GM12873 (cell line): ENCODE results near the gene PPP2R2D.

ENCODE experiments used
- CTCF ChIP-seq: IDR thresholded peaks from 2 replicates; pipeline ENCODE4 v1.5.1; 2012; ENCODE audit warnings: low read depth, mild to moderate bottlenecking, moderate library complexity, low read length, control low read depth; ENCODE audit not compliant: insufficient read depth; ENCODE audit errors: missing control alignments

PPP2R2D gene

GRCh38 chr10:131900350-131901152, at the start of gene PPP2R2D:
PPP2R2D (plus strand) TSS chr10:131901008; CDS start chr10:131901149, 141 bp downstream.
- no peak for TF ChIP-seq CTCF

GRCh38 chr10:131851346-131851745, 49.5 kb upstream of the PPP2R2D start:
- TF ChIP-seq CTCF: no peak

GRCh38 chr10:131852176-131852822, 48.5 kb upstream of the PPP2R2D start:
- no peak for TF ChIP-seq CTCF

GRCh38 chr10:131852823-131853609, 47.8 kb upstream of the PPP2R2D start:
- TF ChIP-seq CTCF: no peak

- TF ChIP-seq CTCF: no peak
Observed at GRCh38 chr10:131853610-131853964, 47.2 kb upstream of the PPP2R2D start.

- TF ChIP-seq CTCF: no peak
Observed at GRCh38 chr10:131854579-131855335, 46.1 kb upstream of the PPP2R2D start.
